Measurements from ENCODE around the gene PLPPR2.
"Not testable (repeated sequence)": the region's sequence is repeated elsewhere in the genome, so short reads cannot be mapped to it uniquely, and the experiment has no call there.

The PLPPR2 gene

DNA sequence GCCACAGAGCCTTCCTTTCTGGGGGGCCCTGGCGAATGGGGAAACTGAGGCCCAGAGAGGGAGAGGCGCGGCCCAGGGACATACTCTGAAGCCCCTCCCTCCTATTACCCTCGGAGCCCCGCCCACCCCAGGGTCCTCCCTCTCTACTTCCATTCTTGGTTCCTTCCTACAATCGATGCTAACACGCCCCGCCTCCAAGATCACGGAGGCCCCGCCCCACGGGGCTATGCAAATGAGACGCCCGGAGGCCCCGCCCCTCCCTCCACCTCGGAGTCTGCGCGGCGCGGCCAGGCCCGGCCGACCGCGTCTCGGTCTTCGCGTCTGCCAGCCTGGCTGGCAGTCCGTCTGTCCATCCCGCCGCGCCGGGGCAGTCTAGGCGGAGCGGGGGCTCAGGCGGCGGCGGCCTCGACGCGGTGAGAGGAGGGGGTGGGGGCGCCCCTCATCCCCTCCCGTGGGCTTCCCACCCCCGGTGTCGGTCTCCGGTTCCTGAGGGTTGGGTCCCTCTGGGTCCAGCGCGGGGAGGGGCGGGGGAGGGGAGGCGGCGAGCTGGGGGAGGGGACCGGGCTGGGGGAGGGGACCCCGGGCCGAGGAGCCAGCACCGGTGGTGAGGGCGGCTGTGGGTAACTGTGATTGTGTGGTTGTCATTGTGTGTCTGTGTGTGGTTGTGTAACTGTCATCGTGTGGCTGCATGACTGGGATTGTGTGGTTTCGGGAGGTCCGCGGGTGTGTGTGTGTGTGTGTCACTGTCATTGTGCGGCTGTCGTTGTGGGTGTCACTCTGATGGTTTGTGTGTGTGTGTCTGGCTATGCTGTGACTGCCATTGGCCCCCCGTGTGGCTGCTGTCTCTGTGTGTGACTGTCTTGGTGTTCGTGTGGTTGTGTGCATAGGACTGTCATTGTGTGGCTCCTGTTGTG is at the start of gene PLPPR2:
TSS of gene PLPPR2 (plus strand) at position 273 of the 914 bp plus-strand sequence. CDS start 2,242 bp downstream, outside the sequence.
- DNase-seq (ENCODE audit: low spot score), result peak; percentile 81

- DNase-seq (ENCODE audit: low spot score), result no peak
Observed at GRCh38 chr19:11306337-11306736, 48.9 kb upstream of the PLPPR2 start.

- not testable (repeated sequence) for DNase-seq (ENCODE audit: low spot score)
Observed at GRCh38 chr19:11320278-11320995, 34.8 kb upstream of the PLPPR2 start.

DNA sequence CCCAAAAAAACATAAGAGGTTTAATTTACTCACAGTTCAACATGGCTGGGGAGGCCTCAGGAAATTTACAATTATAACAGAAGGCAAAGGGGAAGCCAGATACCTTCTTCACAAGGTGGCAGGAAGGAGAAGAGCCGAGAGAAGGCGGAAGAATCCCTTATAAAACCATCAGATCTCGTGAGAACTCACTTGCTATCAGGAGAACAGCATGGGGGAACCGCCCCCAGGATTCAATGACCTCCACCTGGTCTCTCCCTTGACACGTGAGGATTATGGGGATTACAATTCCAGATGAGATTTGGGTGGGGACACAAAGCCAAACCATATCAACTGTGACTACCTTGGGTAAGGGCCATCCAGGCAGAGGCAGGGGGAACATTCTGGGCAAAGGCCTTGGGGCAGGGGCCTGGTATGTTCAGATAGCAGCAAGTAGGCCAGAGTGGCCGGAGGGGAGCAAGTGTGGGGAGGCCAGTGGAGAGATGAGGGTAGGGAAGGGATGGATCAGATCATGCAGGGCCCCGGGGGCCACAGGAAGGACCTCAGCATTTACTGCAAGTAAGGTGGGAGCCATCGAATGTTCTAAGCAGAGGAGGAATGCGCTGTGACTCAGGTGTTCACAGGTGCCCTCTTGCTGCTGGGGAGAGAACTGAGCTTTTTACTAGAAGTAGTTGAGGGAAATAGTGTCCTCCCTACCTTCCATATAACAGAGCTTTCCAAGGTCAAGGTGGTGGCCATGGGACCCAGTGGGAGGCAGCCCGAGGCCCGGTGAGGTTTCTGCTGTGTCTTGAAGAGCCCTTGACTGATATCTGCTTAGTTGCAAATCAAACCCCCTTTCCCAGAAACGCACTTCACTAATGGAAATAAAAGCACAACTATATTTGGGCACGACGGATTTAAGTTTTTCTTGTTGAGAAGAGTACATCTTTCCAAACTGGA is 33.8 kb upstream of the PLPPR2 start:
- no peak for DNase-seq (ENCODE audit: low spot score)

DNA sequence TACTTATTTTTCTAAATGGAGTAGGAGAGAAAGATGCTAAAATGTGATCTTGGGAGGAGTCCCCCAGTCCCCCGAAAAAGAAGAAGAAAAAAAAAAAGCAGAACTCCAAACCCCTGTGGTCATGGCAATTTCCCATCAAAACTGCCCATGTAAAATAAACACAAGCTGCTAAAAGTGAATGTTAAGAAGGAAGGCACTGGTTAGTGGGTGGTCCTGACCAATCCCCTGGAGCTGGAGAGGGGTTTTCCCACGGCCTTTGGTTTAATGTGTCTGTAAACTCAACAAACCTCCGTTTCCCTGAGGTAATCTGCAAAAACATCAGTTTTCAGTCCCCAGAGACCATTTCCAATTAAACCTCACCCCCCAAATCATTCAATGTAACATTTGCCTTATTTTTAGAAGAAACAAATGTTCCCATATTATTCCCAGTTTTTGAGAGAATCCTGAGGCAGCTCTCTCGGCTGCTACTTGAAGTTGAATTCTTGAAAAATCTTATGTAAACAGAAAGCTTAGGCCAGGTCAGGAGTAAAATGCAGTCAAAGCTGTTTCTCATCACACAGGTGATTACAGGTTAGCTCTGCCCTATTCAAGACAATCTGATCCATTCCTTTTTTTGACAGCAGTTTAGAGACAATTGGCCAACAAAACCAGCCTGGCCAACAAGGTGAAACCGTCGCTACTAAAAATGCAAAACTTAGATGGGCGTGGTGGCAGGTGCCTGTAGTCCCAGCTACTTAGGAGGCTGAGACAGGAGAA is 32.8 kb upstream of the PLPPR2 start:
- no peak for DNase-seq (ENCODE audit: low spot score)

DNA sequence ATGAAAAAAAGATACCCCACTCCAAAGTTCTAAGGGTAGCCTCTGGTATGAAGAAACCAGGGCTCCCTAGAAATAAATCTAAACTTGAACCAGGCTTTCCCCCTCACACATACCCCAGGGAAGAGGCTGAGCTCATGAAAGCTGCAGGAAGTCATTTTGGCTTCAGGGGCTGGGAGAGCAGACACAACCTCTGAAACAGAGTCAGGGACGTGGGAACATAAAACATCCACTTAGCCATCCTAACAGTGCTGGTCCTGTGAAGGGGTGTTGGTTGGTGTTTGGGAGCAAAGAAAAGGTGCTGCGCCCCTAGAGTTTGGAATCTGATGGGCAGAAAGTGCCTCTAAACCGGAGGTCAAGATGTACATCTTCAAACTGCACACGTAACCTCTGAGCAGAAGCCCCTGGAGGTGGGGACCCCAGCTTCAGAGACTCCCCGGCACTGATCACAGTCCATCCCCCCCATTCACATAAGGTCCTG is 31.6 kb upstream of the PLPPR2 start:
- DNase-seq (ENCODE audit: low spot score), result no peak

DNA sequence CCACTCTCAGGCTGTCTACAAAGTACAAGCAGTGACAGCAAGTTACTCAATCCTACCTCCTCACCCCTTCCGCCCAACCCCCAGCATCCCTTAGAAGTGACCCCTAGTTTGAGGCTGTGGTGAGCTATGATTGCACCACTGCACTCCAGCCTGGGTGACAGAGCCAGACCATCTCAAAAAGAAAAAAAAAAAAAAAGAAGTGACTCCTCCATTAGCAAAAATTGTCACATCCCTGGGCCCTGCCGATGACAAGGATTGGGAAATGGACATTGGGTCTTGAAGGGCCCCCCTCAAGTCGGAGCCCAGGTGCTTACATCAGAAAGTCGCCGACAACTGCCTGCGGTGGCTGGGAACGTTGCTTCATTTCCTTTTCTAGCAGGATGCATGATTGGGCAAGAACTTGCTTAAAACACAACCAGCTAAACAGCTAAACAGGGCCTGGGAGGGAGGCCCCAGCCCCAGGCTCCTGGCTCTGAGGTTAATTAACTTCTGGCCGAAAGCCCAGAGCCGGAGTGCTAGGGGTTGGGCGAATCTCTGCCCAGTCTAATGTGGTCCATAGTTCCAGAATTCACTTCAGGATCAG is 31.1 kb upstream of the PLPPR2 start:
- DNase-seq (ENCODE audit: low spot score), result no peak

GRCh38 chr19:11324748-11325389 is 30.4 kb upstream of the PLPPR2 start:
- DNase-seq (ENCODE audit: low spot score), result no peak

DNA sequence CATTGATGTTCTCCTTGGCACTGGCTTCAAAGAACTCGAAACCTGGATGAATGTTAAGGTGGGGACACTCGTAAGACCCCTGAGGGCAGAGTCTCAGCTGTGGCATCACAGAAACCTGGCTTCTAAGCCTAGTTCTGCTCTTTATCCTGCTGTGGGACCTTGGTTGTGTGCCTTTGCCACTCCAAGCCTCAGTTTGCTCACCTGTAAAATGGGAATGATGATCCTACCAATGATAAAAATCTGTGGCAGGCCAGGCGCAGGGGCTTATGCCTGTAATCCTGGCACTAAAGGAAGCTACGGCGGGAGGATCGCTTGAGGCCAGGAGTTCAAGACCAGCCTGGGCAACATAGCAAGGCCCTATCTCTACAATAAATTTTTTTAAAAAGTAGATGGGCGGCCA is 29.7 kb upstream of the PLPPR2 start:
- no peak for DNase-seq (ENCODE audit: low spot score)

- no peak for DNase-seq (ENCODE audit: low spot score)
Observed at GRCh38 chr19:11330127-11330526, 25.1 kb upstream of the PLPPR2 start.

GRCh38 chr19:11331502-11331901 is 23.7 kb upstream of the PLPPR2 start:
- no peak for DNase-seq (ENCODE audit: low spot score)

GRCh38 chr19:11332822-11333221 is 22.4 kb upstream of the PLPPR2 start:
- no peak for DNase-seq (ENCODE audit: low spot score)

DNA sequence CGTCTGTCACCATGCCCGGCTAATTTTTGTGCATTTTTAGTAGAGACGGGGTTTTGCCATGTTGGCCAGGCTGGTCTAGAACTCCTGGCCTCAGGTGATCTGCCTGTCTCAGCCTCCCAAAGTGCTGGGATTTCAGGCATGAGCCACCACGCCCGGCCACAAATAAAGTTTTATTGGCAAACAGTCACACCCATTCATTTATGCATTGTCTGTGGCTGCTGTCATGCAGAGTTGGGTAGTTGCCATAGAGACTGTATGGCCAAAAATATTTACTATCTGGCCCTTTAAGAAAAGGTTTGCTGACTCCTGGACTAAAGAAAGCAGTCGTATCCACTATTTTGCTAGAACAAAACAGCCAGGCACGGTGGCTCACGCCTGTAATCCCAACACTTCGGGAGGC is 21.4 kb upstream of the PLPPR2 start:
- not testable (repeated sequence) for DNase-seq (ENCODE audit: low spot score)

DNA sequence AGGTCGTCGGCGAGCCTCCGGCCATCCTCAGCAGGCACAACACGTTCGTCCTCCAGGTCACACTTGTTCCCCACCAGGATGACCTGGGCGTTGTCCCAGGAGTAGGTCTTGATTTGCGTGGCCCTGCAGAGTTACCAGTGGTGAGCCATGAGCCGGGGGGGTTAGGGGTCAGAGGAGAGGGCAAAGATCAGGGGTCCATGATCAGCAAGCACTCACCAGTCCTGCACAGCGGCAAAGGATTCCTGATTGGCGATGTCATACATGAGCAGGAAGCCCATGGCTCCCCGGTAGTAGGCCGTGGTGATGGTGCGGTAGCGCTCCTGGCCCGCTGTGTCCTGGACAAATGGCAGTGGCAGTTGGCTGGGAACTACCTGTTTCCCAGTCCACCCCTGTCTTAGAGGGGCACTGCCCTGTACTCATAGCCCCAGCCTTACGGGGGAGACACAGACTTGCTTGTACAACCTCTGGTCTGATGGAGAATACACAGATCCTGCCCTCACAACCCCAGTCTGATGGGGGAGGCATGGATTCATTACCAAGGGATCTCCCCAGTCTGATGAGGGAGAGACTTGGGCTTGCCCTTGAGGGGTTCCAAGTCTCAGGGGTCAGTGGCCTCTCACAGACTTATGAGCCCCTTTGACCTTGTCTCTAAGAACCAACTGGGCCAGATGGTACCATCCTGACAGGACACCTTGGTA is 19.6 kb upstream of the PLPPR2 start:
- no peak for DNase-seq (ENCODE audit: low spot score)

GRCh38 chr19:11337080-11337479 is 18.2 kb upstream of the PLPPR2 start:
- DNase-seq (ENCODE audit: low spot score), result no peak

GRCh38 chr19:11338121-11338520 is 17.1 kb upstream of the PLPPR2 start:
- no peak for DNase-seq (ENCODE audit: low spot score)

DNA sequence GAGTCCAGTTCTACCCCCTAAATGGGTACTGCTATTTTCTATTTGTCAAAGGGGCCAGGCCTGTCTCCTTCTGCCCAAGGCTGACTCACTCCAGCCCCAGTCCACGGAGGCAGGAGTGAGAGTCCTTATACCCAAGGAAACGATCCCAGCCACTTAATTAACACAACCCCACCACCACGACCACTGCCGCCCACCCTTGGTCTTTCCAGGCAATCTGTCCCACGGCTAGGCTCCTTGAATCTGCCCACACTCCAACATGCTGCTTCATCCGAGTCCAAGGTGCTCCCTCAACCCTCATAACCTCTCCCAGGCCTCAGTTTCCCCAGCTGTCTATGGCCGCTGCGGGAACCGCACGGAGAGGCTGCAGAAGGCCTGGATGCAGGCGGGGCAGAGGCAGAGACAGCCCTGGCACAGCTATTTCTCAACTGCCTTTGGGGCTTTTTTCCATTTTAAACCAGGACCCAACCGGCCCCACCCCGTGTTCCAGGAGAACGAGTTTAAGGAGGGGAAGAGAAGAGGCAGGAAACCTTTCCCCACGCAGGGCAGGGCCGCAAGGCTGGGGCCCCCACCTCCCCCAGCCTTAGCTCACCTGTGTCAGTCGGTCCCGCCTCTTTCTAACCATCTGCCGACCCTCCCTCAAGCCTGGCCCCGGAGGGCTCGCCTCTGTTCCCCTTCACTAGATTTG is 16.5 kb upstream of the PLPPR2 start:
- no peak for DNase-seq (ENCODE audit: low spot score)

- DNase-seq (ENCODE audit: low spot score), result peak; percentile 75
Observed at GRCh38 chr19:11339254-11340098, 15.8 kb upstream of the PLPPR2 start, which contains the start of gene RAB3D. TSS of gene RAB3D (minus strand) at chr19:11339657. CDS start at chr19:11337399, 2,258 bp downstream.

Data from CD4-positive, alpha-beta T cell treated with Interleukin-15 for 4 hours (primary cell).